Measurements from ENCODE around the gene TMEM243. TPM values are rescaled to one million over a fixed set of nuclear protein-coding genes. Genes with fewer than 3 reads are reported as not detected.
A peak's percentile ranks its signal among the peaks of the same experiment; 100 is the strongest.

Gene TMEM243
- total RNA-seq, 1 donor from 2014 or later = 22.5 TPM

DNA sequence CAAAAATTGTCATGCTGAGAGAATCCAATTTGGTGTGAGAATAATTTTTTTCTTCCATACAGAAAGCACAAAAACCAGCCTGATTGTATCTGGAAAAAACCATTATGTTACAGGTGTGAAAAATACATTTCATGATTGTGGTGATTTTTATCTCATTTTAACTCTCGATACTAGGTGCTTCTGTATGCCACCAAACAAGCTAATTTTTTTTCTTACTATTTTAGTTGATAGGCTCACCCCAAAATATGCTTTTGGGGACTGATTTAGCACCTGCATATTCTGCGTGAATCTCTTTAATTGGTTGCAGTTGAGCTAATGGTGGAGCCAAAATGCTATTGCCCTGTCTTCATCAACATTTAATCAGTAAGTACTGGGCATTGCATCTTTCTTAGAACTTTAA, 65.4 kb downstream of the TMEM243 start:
- Mint-ChIP-seq H3K27ac (peak overlapping the region; percentile 99), H3K4me3 (peak overlapping the region; percentile 98), H3K9me3 (no peaks in the 10 kb centered on the region), H3K36me3 (no peaks in the 10 kb centered on the region), H3K27me3 (ENCODE audit: low read depth) (no peaks in the 10 kb centered on the region), H3K4me1 (peaks cover 49% of the 10 kb centered on the region)
- DNase-seq (ENCODE audit: low spot score in 2 of 2, unreplicated experiment in 2 of 2) = no peak
- TF ChIP-seq, protein P1, sequence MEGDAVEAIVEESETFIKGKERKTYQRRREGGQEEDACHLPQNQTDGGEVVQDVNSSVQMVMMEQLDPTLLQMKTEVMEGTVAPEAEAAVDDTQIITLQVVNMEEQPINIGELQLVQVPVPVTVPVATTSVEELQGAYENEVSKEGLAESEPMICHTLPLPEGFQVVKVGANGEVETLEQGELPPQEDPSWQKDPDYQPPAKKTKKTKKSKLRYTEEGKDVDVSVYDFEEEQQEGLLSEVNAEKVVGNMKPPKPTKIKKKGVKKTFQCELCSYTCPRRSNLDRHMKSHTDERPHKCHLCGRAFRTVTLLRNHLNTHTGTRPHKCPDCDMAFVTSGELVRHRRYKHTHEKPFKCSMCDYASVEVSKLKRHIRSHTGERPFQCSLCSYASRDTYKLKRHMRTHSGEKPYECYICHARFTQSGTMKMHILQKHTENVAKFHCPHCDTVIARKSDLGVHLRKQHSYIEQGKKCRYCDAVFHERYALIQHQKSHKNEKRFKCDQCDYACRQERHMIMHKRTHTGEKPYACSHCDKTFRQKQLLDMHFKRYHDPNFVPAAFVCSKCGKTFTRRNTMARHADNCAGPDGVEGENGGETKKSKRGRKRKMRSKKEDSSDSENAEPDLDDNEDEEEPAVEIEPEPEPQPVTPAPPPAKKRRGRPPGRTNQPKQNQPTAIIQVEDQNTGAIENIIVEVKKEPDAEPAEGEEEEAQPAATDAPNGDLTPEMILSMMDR (IDR thresholded peaks at IDR 0.05; ENCODE audit: unreplicated experiment) = no peak

DNA sequence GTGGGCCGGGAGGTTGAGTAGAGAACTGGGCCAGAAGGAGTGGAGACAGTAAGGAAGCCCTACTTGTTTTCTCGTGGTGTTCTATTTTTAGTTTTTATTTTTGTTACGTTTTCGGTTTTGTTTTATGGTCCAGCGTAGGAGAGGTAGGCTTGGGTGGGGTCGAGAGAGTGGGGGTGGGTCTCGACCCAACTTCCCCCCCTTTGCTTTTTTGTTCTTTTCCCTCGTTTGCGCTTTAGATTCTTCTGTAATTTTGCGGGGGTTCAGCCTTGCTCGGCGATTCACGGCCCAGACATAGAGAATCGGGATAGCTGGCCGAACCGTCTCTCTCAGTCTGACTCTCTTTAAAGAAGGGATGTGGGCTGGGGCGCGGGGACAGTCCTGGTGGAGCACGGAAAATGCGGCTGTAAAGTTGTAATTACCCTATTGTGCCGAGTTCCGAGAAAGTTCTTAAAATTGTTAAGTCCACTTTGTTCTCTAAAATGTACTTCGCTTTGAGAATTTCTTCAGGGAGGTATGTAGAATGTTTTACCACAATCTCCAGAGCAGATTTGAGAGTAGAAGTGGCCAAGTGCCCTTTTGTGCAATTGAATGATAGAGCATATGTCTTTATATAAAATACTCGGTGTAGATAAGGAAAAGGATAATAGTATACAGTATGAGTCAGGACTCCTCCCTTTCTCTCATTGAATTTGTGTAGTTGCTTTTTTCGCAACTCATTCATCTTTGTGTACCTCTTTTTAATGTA, 66.5 kb downstream of the TMEM243 start:
- Mint-ChIP-seq H3K4me1 (peaks cover 49% of the 10 kb centered on the region), H3K9me3 (no peaks in the 10 kb centered on the region), H3K27me3 (ENCODE audit: low read depth) (no peaks in the 10 kb centered on the region), H3K4me3 (peak overlapping the region; percentile 98), H3K36me3 (no peaks in the 10 kb centered on the region), H3K27ac (peak overlapping the region; percentile 99)
- peak in 1 of 2 experiments; percentile 51 for DNase-seq (ENCODE audit: low spot score in 2 of 2, unreplicated experiment in 2 of 2)
- TF ChIP-seq, protein P1 (IDR thresholded peaks at IDR 0.05; ENCODE audit: unreplicated experiment) = no peak

DNA sequence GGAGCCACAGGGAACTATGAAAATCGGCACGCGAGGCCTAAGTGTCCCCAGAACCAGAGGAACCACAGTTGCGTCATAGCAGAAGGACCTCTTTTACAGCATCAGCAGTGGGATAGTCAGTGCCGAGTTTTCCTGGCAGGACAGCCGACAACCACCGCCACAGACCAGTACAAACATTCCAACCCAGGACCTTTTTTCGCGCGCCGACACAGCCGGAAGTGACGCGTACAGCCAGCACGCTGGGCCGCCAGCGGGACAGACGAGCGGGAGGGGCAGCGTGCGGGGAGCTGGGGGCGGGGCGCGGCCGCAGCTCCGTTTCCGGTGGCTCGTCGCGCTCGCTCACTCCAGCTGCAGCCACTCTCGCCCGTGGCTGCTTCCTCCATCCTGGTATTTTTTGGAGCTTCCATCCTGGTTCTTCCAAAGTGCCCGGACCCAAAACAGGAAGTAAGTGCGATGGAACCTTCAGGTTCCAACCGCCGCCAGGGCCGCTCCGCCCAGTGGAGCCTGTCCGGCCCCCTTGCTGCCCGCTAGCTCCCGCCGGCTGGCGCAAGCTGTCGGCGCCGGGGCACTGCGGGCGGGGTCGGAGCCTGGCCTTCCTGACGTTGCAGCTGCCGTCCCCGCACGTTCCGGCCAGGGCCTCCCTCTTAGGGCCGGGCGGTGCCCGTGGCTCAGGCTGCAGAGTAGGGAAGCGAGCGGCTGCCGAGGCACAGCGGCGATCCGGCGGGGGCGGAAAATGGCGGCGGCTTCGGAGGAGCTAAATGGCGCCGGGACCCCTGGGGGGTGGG, 67.2 kb downstream of the TMEM243 start, which contains the start of gene DMTF1:
Gene DMTF1 (plus strand): TSS at position 342 of the 785 bp plus-strand sequence. CDS start 12,489 bp downstream, outside the sequence.
- Mint-ChIP-seq H3K36me3 (no peaks in the 10 kb centered on the region), H3K4me3 (peak within 1 kb of the TSS; percentile 98), H3K4me1 (peaks cover 49% of the 10 kb centered on the region), H3K9me3 (no peaks in the 10 kb centered on the region), H3K27me3 (ENCODE audit: low read depth) (no peaks in the 10 kb centered on the region), H3K27ac (peak within 1 kb of the TSS; percentile 99)
- DNase-seq (ENCODE audit: low spot score in 2 of 2, unreplicated experiment in 2 of 2) = peak; percentile 89 to 93
- TF ChIP-seq, protein P1 (IDR thresholded peaks at IDR 0.05; ENCODE audit: unreplicated experiment) = no peak

DNA sequence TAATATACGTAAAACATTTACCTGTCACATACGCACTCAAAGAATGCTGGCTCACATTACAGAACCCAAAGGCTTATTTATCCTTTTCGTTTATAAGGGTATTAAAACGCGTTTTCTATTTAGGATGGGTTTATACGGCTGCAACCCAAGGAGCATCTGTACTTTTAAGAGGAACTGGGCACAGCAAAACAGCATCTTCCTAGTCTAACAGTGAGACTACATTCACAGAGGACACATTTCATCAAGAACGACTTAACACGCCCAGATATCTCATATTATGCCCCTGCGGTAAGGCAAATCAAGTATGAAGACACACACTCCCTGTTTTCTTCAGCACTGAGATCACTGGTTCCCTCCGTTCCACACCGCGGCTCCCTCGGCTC, 67.8 kb downstream of the TMEM243 start:
- H3K27ac Mint-ChIP-seq = peak overlapping the region; percentile 99
- no peaks in the 10 kb centered on the region for H3K9me3 Mint-ChIP-seq
- TF ChIP-seq, protein P1 (IDR thresholded peaks at IDR 0.05; ENCODE audit: unreplicated experiment) = no peak
- no peaks in the 10 kb centered on the region for H3K36me3 Mint-ChIP-seq
- H3K4me1 Mint-ChIP-seq = peaks cover 43% of the 10 kb centered on the region
- DNase-seq (ENCODE audit: low spot score in 2 of 2, unreplicated experiment in 2 of 2) = no peak
- peak overlapping the region; percentile 98 for H3K4me3 Mint-ChIP-seq
- no peaks in the 10 kb centered on the region for H3K27me3 Mint-ChIP-seq (ENCODE audit: low read depth)

DNA sequence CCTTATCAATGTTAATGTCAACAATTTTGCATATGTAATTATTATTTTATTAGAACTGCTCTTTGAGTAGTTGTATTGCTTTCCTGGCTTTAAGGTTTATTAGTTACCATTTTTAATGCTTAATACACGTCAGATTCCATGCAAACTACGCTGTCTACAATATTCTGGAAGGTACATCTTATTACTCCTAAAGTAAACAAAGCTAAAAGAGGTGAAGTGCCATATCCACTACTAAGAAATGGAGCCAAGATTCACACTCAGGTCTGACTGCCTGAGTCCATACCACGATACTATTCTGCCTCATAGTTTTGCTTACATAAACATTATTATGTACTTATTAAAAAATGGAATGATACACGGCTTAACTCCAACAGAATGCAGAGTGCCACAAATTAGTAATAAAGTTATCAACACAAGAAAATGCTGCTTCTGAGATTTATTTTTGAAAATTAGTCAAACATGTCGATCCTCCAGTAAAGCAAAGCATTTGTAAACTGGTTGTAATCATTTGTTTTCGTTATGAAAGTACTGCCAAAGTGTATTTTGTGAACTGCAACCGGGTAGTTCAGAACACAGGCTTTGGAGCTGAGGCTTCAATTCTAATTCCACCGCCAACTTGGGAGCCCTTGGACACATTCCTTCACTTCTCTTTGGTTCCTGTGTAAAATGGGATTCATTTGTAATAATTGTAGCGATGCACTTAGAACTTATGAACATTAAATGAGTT, 68.4 kb downstream of the TMEM243 start:
- Mint-ChIP-seq H3K36me3 (no peaks in the 10 kb centered on the region), H3K4me1 (peaks cover 39% of the 10 kb centered on the region), H3K9me3 (no peaks in the 10 kb centered on the region), H3K4me3 (peak overlapping the region; percentile 98), H3K27ac (peak overlapping the region; percentile 99), H3K27me3 (ENCODE audit: low read depth) (no peaks in the 10 kb centered on the region)
- DNase-seq (ENCODE audit: low spot score in 2 of 2, unreplicated experiment in 2 of 2) = no peak
- TF ChIP-seq, protein P1 (IDR thresholded peaks at IDR 0.05; ENCODE audit: unreplicated experiment) = no peak
